Ishikawa (cell line): ENCODE results near the gene TNF.

ENCODE experiments used
- CEBPB ChIP-seq: IDR thresholded peaks from 2 replicates; pipeline ENCODE4 v1.6.1; 2012
- CREB1 ChIP-seq: IDR thresholded peaks from 2 replicates; pipeline ENCODE4 v1.6.1; 2012; ENCODE audit warnings: low read depth
- EGR1 ChIP-seq: IDR thresholded peaks from 2 replicates; pipeline ENCODE4 v1.6.1; 2012
- EP300 ChIP-seq: IDR thresholded peaks from 2 replicates; pipeline ENCODE4 v1.6.1; 2012; ENCODE audit warnings: borderline replicate concordance
- FOXM1 ChIP-seq: IDR thresholded peaks from 2 replicates; pipeline ENCODE4 v1.6.1; 2012; ENCODE audit warnings: low read depth, borderline replicate concordance
- NFIC ChIP-seq: IDR thresholded peaks from 2 replicates; pipeline ENCODE4 v1.6.1; 2012
- RAD21 ChIP-seq: IDR thresholded peaks from 2 replicates; pipeline ENCODE4 v1.6.1; 2012; ENCODE audit warnings: low read depth
- TAF1 ChIP-seq: IDR thresholded peaks from 2 replicates; pipeline ENCODE4 v1.6.1; 2012; ENCODE audit warnings: low read depth, mild to moderate bottlenecking
- TCF12 ChIP-seq: IDR thresholded peaks from 2 replicates; pipeline ENCODE4 v1.6.1; 2012; ENCODE audit warnings: low read depth
- TEAD4 ChIP-seq: IDR thresholded peaks from 2 replicates; pipeline ENCODE4 v1.6.1; 2012
- YY1 ChIP-seq: IDR thresholded peaks from 2 replicates; pipeline ENCODE4 v1.6.1; 2012; ENCODE audit warnings: low read depth
- ZBTB7A ChIP-seq: IDR thresholded peaks from 2 replicates; pipeline ENCODE4 v1.6.1; 2012; ENCODE audit warnings: low read depth
- TF ChIP-seq, protein P1 (sequence below): IDR thresholded peaks from 2 replicates; pipeline ENCODE4 v1.6.1; 2012
- TF ChIP-seq, protein P2 (sequence below): IDR thresholded peaks from 2 replicates; pipeline ENCODE4 v1.6.1; 2012
- TF ChIP-seq, protein P3 (sequence below): IDR thresholded peaks from 2 replicates; pipeline ENCODE4 v1.6.1; 2012; ENCODE audit warnings: low read depth, mild to moderate bottlenecking

Gene TNF

DNA sequence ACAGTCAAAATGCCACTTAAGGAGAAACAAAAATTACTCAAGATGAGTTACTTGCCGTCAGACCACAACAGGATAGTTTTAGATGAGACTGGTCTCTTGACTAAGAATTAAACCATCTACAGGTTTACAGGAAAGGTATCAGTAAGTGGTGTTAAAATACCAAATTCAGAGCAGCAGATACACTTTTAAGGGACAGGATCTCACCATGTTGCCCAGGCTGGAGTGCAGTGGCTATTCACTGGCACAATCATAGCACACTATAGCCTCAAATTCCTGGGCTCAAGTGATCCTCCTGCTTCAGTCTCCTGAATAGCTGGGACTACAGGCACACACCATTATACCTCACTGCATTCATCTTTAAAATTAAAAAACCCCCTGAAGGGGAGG, 41.9 kb upstream of the TNF start:
- TF ChIP-seq CREB1 (no peak), TAF1 (no peak), EGR1 (no peak), RAD21 (no peak), TEAD4 (no peak)

DNA sequence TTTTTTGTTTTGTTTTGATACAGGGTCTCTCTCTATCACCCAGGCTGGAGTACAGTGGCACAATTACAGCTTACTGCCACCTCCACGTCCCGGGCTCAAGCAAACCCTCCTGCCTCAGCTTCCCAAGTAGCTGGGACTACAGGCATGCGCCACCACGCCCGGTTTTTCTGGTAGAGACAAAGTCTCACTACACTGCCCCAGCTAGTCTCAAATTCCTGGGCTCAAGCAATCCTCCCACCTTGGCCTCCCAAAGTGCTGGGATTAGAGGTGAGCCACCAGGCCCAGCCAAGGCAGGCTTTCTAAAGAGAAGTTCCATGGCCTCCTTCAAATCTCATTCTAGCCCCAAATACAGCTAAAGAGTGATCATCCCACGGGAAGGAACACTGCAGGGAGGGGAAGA, 41.4 kb upstream of the TNF start:
- no peak for TF ChIP-seq EP300
- TF ChIP-seq, protein P1, sequence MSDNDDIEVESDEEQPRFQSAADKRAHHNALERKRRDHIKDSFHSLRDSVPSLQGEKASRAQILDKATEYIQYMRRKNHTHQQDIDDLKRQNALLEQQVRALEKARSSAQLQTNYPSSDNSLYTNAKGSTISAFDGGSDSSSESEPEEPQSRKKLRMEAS: no peak
- TF ChIP-seq EGR1: no peak
- TF ChIP-seq RAD21: no peak
- TF ChIP-seq TAF1: no peak
- TF ChIP-seq, protein P2, sequence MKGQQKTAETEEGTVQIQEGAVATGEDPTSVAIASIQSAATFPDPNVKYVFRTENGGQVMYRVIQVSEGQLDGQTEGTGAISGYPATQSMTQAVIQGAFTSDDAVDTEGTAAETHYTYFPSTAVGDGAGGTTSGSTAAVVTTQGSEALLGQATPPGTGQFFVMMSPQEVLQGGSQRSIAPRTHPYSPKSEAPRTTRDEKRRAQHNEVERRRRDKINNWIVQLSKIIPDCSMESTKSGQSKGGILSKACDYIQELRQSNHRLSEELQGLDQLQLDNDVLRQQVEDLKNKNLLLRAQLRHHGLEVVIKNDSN: no peak
- no peak for TF ChIP-seq CREB1
- TF ChIP-seq, protein P3, sequence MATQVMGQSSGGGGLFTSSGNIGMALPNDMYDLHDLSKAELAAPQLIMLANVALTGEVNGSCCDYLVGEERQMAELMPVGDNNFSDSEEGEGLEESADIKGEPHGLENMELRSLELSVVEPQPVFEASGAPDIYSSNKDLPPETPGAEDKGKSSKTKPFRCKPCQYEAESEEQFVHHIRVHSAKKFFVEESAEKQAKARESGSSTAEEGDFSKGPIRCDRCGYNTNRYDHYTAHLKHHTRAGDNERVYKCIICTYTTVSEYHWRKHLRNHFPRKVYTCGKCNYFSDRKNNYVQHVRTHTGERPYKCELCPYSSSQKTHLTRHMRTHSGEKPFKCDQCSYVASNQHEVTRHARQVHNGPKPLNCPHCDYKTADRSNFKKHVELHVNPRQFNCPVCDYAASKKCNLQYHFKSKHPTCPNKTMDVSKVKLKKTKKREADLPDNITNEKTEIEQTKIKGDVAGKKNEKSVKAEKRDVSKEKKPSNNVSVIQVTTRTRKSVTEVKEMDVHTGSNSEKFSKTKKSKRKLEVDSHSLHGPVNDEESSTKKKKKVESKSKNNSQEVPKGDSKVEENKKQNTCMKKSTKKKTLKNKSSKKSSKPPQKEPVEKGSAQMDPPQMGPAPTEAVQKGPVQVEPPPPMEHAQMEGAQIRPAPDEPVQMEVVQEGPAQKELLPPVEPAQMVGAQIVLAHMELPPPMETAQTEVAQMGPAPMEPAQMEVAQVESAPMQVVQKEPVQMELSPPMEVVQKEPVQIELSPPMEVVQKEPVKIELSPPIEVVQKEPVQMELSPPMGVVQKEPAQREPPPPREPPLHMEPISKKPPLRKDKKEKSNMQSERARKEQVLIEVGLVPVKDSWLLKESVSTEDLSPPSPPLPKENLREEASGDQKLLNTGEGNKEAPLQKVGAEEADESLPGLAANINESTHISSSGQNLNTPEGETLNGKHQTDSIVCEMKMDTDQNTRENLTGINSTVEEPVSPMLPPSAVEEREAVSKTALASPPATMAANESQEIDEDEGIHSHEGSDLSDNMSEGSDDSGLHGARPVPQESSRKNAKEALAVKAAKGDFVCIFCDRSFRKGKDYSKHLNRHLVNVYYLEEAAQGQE: no peak
- no peak for TF ChIP-seq NFIC
- no peak for TF ChIP-seq TEAD4
- no peak for TF ChIP-seq CEBPB
- no peak for TF ChIP-seq ZBTB7A
- TF ChIP-seq TCF12: no peak
- no peak for TF ChIP-seq YY1
- TF ChIP-seq FOXM1: no peak

DNA sequence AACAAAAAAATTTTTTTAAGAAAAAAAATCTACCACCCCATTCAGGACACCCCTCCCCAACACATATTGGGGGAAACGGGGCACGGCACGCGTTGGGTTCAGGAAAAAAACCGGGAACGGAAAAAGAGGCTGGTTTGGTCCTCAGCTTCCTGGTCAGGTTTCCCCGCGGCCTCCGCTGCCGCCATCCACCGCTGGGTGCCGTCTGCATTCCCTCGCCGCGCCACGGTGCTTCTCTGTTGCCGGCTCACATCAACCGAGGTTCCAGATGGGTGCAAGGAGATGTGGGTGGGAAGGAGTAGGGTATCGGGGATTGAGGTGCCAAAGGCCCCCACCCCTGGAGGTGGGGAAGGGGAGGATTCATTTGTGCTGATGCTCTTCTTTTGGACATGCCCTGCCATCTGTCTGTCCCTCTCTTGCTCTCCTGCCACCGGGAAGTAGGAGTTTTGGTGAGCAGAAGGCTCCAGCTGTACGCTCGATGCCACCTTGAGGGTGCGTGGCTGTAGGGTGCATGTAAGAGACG, 40.8 kb upstream of the TNF start:
- TF ChIP-seq TAF1: no peak

DNA sequence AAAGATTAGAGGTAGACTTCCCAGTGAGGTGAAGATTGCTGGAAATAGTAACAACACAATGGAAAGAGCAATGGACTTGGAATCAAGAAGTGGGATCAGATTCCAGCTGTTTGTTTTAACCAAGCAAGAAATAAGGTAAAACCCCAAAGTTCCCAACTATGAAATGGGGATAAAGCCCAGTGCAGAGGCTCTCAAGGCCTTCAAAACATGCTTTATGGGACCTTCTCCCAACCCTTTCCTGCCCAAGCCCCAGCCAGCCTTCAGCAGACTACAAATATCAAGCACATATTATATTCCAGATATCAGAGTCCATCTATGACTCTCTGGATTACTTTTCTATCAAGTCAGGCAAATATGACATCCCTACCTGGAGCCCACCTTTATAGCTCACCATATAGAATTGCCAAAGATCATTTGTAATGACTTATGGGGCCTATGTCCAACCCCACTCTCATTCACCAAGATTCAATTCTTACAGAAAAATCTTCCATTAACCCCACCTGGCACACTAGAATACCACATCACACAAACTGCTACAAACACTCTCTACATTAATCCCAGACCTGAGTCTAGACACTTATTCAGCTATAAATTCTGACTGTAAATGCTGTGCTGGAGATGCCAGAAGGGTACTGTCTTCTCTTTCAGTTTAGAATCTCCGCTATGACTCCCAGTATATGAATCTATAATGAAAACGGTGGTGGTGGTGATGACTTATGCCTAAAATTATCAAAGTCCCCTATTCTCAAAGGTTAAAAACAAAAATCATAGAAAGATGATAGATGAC, 39.6 kb upstream of the TNF start:
- TF ChIP-seq ZBTB7A (no peak), RAD21 (no peak), CEBPB (no peak), TAF1 (no peak), EGR1 (no peak), EP300 (no peak), CREB1 (no peak), NFIC (no peak), FOXM1 (no peak), YY1 (no peak), TEAD4 (no peak), TCF12 (no peak)
- TF ChIP-seq, protein P2: no peak
- TF ChIP-seq, protein P3: no peak
- TF ChIP-seq, protein P1: no peak

DNA sequence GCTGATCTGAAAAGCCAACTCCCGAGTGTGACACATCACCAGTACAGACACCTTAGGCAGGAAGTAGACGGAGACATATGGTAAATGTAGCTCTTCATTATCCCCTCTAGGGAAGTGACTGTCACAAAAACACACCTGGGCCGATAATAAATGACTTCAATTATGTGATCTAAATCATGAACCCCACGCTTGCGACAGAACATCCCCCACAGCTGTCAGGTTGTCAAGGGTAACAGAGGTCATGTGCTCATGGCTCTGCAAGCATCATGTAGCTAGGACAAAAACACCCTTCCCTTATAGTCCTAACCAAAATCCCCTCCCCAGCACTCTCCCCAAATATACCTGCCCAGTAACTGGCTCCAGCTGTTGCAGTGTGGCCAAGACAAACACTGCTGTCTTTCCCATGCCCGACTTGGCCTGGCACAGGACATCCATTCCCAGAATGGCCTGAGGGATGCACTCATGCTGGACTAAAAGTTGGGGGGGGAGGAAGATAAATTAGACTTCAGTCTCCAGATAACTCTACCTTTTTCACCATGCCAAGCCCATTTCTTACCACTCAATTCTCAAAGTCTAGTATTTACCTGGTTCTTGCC, 36.5 kb upstream of the TNF start:
- TF ChIP-seq TEAD4 (no peak), CEBPB (no peak), FOXM1 (no peak), NFIC (no peak), CREB1 (no peak), TAF1 (no peak), EGR1 (no peak), TCF12 (no peak), RAD21 (no peak), ZBTB7A (no peak), YY1 (no peak), EP300 (no peak)
- TF ChIP-seq, protein P3: no peak
- TF ChIP-seq, protein P2: no peak
- TF ChIP-seq, protein P1: no peak
